ENCODE measurements around the gene TSHZ2.

GRCh38 chr20:53491462-53491861, 519.3 kb downstream of the TSHZ2 start:
- TF ChIP-seq CTCF (IDR thresholded peaks at IDR 0.05) (no peak), POLR2A (IDR thresholded peaks at IDR 0.05) (no peak)

Data from testis (tissue), 2 donors.